IPS-20b (cell line): ENCODE measurements around the gene PDGFB.
"Not testable (repeated sequence)": the region's sequence is repeated elsewhere in the genome, so short reads cannot be mapped to it uniquely, and the experiment has no call there.

Experiments
- H3K27ac ChIP-seq: one replicate; pipeline ENCODE4 v1.5.1; 2013; ENCODE audit warnings: low read length
- H3K27me3 ChIP-seq: 2 replicates; pipeline ENCODE4 v1.6.1; 2013; ENCODE audit warnings: mild to moderate bottlenecking, low read length, inconsistent platforms; ENCODE audit not compliant: insufficient read depth
- H3K36me3 ChIP-seq: 2 replicates; pipeline ENCODE4 v1.6.1; 2013; ENCODE audit warnings: low read depth, mild to moderate bottlenecking, inconsistent platforms, low read length, moderate library complexity; ENCODE audit not compliant: insufficient read depth
- H3K4me1 ChIP-seq: 2 replicates; pipeline ENCODE4 v1.6.1; 2013; ENCODE audit warnings: mild to moderate bottlenecking, control low read depth, inconsistent platforms, low read length, moderate library complexity; ENCODE audit not compliant: insufficient read depth
- H3K4me3 ChIP-seq: 2 replicates; pipeline ENCODE4 v1.5.1; 2013; ENCODE audit warnings: mild to moderate bottlenecking, low read length, inconsistent platforms
- H3K9ac ChIP-seq: 2 replicates; pipeline ENCODE4 v1.6.1; 2013; ENCODE audit warnings: low read depth, mild to moderate bottlenecking, inconsistent platforms, low read length, moderate library complexity
- H3K9me3 ChIP-seq: 2 replicates; pipeline ENCODE4 v1.6.1; 2013; ENCODE audit warnings: mild to moderate bottlenecking, low read depth, low read length, inconsistent platforms; ENCODE audit not compliant: insufficient read depth

Gene PDGFB

DNA sequence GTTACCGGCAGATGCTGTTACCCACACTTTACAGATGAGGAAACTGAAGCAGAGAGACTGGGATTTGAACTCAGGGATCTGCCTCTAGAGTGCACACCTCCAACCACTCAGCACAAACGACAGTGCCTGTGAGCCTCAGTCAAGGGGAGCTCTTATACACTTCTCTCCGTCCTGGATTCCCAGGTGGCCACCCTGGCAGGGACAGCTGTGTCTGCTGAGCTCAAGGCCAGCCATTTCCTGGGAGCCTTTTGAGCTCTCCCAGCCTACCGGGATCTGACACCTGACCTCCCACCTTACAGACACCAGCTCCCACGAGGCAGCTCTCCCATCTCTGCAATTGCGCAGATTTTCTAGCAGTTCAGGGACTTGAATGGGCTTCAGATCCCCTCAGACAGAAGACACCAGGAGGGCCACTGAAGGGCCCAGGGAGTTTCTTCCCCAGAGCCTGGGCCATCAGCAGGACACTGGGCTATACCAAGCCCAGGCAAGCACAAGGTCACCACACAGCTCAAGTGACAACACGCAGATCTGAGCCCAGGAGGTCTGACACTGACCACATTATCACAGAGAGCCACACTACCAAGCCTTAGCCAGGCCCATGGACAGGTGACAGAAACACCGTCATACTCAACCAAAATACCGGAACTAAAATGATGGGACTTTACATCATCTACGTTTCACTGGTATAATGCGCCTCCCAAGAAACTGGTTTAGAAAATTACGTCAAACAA lies 17.1 kb downstream of the PDGFB start:
- Histone ChIP-seq H3K9ac (no peak overlapping the region), H3K4me3 (no peak overlapping the region), H3K4me1 (peaks cover 20% of the 10 kb centered on the region; the same call in 1 of the 2 replicates), H3K27ac (no peak overlapping the region), H3K27me3 (peaks cover 37% of the 10 kb centered on the region), H3K36me3 (no peaks in the 10 kb centered on the region), H3K9me3 (0 out of 2 replicates have a peak, but pooled peaks cover 5% of the 10 kb centered on the region)

DNA sequence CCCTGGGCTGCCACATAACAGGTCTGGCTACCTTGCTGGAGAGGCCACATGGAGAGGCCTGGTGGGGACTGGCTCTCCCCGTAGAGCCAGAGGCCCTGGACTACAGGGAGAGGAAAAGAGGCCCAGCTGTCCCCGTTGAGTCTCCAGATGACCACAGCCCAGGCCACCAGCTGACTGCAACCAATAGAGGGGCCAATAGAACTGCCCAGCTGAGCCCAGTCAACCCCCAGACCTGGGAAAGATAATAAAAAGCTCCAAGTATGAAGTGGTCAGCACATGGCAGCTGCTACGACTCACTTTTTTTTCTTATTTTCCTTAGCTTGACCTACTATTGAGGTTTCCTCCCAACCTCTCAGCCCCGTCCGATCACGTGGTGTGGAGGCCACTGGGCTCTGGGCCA lies 18.4 kb downstream of the PDGFB start:
- Histone ChIP-seq H3K4me1 (peaks cover 20% of the 10 kb centered on the region; the same call in 1 of the 2 replicates), H3K27ac (no peak overlapping the region), H3K27me3 (peaks cover 26% of the 10 kb centered on the region), H3K36me3 (no peaks in the 10 kb centered on the region), H3K9me3 (0 out of 2 replicates have a peak, but pooled peaks cover 5% of the 10 kb centered on the region), H3K4me3 (no peak overlapping the region), H3K9ac (no peak overlapping the region)

GRCh38 chr22:39225591-39225990 lies 19.2 kb downstream of the PDGFB start:
- peaks cover 15% of the 10 kb centered on the region; the same call in 1 of the 2 replicates for H3K4me1 ChIP-seq
- H3K9ac ChIP-seq = no peak overlapping the region

GRCh38 chr22:39224550-39224949 lies 20.2 kb downstream of the PDGFB start:
- peaks cover 8% of the 10 kb centered on the region for H3K27me3 ChIP-seq
- H3K36me3 ChIP-seq = no peaks in the 10 kb centered on the region
- H3K4me1 ChIP-seq = peaks cover 7% of the 10 kb centered on the region; the same call in 1 of the 2 replicates

More at GRCh38 chr22:39225591-39225990, 19.2 kb downstream of the PDGFB start:
- no peaks in the 10 kb centered on the region for H3K36me3 ChIP-seq
- no peak overlapping the region for H3K27ac ChIP-seq
- H3K27me3 ChIP-seq = peaks cover 18% of the 10 kb centered on the region
- no peak overlapping the region for H3K4me3 ChIP-seq
- 0 out of 2 replicates have a peak, but pooled peaks cover 5% of the 10 kb centered on the region for H3K9me3 ChIP-seq

DNA sequence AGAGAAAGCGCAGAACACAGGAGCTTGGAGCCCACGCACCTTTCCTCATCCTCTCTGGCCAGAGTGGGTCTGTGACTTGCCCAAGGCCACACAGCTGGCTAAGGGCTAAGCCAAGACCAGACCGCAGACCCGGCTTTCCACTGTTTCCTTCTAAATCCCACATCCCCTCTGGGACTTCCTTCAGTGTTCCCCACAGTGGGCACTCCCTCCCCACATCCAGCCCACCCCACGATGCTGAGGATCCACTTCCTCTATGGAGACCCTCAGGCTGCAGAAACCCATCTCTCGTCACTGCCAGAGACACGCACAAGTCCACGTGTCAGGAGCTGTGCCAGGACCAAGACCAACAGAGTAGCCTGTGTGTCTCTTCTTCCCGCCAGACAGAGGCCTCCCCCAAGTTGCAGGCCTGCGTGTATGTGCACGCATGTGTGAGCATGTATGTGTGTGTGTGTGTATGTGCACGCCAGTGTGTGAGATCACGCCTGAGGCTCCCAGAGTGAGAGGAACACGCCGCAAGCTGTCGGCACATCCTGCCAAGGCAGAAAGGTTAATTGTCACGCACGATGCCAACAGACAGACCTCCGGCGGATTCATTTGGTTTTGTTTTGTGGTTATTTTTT lies 21.6 kb downstream of the PDGFB start:
- no peak overlapping the region for H3K9ac ChIP-seq
- H3K4me1 ChIP-seq = no peaks in the 10 kb centered on the region; the same call in 1 of the 2 replicates
- H3K36me3 ChIP-seq = no peaks in the 10 kb centered on the region
- no peaks in the 10 kb centered on the region for H3K27me3 ChIP-seq
- H3K4me3 ChIP-seq = no peak overlapping the region
- H3K27ac ChIP-seq = no peak overlapping the region
- H3K9me3 ChIP-seq = 0 out of 2 replicates have a peak, but pooled peaks cover 5% of the 10 kb centered on the region

More at GRCh38 chr22:39224550-39224949, 20.2 kb downstream of the PDGFB start:
- Histone ChIP-seq H3K9me3 (0 out of 2 replicates have a peak, but pooled peaks cover 5% of the 10 kb centered on the region), H3K4me3 (no peak overlapping the region), H3K9ac (no peak overlapping the region), H3K27ac (no peak overlapping the region)

DNA sequence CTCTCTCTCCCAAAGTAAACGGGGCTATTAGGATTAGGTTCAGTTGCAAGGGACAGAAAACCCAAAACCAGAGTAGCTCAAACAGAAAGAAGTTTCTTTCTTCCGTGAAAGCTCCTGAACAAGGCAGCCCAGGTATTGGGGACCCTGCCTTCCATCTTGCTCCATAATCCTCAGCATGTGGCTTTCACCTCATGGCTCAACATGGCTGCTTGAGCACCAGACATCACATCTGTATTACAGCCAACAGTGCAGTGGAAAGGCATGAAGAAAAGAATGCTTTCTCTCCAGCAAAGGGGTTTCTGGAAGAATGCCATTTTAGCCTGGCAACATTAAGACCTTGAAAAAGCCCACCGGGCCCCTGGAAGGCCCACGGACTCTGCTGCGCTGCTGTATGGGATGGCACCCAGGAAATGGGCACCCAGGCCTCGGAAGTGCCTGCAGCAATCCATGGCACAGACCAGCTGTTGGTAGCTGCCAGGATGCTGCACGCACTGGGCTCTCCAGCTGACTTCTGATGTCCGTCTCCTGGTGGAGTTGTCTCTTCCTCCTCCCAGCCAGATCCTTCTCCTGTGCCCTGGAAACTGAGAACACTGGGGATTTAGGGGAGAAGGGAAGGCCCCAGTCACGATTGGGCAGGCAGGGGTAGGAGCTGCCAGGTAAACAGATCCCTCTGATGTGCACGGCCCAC lies 22.6 kb downstream of the PDGFB start:
- Histone ChIP-seq H3K9ac (no peak overlapping the region), H3K4me3 (no peak overlapping the region), H3K4me1 (no peaks in the 10 kb centered on the region; the same call in 1 of the 2 replicates), H3K27ac (no peak overlapping the region), H3K27me3 (no peaks in the 10 kb centered on the region), H3K36me3 (no peaks in the 10 kb centered on the region), H3K9me3 (0 out of 2 replicates have a peak, but pooled peaks cover 5% of the 10 kb centered on the region)

- Histone ChIP-seq H3K4me1 (no peaks in the 10 kb centered on the region; the same call in 1 of the 2 replicates), H3K9ac (no peak overlapping the region), H3K9me3 (no peaks in the 10 kb centered on the region), H3K36me3 (no peaks in the 10 kb centered on the region), H3K27ac (no peak overlapping the region), H3K4me3 (no peak overlapping the region), H3K27me3 (no peaks in the 10 kb centered on the region)
These were observed 23.6 kb downstream of the PDGFB start for GRCh38 chr22:39220890-39221850.

DNA sequence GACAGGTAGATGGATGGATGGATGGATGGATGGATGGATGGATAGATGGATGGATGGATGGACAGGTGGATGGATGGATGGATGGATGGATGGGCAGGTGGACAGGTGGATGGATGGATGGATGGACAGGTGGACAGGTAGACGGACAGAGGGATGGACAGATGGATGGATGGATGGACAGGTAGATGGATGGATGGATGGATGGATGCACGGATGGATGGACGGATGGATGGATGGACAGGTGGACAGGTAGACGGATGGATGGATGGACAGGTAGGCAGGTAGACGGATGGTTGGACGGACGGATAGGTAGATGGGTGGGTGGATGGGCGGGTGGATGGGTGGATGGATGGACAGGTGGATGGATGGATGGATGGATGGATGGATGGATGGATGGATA lies 24.3 kb downstream of the PDGFB start:
- H3K4me1 ChIP-seq = peaks cover 3% of the 10 kb centered on the region
- no peaks in the 10 kb centered on the region for H3K9me3 ChIP-seq
- no peaks in the 10 kb centered on the region for H3K27me3 ChIP-seq
- no peak overlapping the region for H3K27ac ChIP-seq
- no peaks in the 10 kb centered on the region for H3K36me3 ChIP-seq
- H3K9ac ChIP-seq = no peak overlapping the region
- no peak overlapping the region for H3K4me3 ChIP-seq

DNA sequence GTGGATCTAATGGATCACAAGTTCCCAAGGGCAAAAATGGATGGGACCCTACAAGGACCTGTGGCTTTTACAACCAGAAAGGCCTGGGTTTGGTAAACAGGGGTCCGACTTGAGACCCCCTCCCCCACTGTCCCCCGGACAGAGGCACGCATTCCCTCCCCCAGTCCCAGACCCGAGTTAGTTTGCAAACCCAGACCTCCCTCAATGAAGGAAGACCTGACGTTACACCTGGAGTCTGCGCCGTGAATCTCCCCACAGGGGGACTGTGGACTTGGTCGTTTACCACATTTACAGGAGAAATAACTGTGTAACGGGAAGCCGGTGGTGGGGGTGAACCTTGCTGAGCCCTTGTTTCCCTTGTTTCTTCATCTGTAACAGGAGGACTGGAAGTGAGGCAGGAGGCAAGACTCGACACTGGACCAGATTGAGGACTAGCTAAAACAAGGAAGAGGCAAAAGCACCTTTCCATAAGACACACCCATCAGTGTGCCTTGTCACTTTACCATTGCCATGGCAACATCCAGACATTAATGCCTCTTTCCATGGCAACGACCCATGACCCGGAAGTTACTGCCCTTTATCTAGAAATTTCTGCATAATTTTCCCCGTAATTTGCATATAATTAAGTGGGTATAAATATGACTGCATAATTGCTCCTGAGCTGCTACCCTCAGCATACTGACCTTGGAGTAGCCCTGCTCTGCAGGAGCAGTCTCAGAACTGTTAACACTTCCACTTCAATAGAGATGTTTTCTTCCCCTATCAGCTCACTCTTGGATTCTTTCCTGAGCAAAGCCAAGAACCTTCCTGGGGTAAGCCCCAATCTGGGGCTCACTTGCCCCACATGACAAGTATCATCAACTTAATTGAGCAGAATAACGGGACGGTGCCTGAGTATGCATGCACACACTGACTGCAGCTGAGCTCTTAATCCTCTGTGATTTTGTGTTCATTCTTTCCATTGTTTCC lies 25.4 kb downstream of the PDGFB start:
- no peak overlapping the region for H3K27ac ChIP-seq
- H3K27me3 ChIP-seq = no peaks in the 10 kb centered on the region
- H3K9ac ChIP-seq = no peak overlapping the region
- no peaks in the 10 kb centered on the region for H3K9me3 ChIP-seq
- no peak overlapping the region for H3K4me3 ChIP-seq
- no peaks in the 10 kb centered on the region for H3K36me3 ChIP-seq
- H3K4me1 ChIP-seq = peaks cover 9% of the 10 kb centered on the region

GRCh38 chr22:39218432-39218831 lies 26.4 kb downstream of the PDGFB start:
- peaks cover 16% of the 10 kb centered on the region for H3K4me1 ChIP-seq
- H3K27me3 ChIP-seq, H3K4me3 ChIP-seq, H3K9me3 ChIP-seq, H3K9ac ChIP-seq, H3K36me3 ChIP-seq, H3K27ac ChIP-seq: not testable (repeated sequence)
